Trophoblast cell (in vitro differentiated cells and primary cell): ENCODE measurements around the gene SPINK9.
A peak's percentile ranks its signal among the peaks of the same experiment; 100 is the strongest.

Experiments used
- DNase-seq, 2 donors: peaks; one replicate each; pipeline ENCODE4 v3.0.0-alpha.2; 2016
- H2AFZ ChIP-seq: 2 replicates; pipeline ENCODE4 v1.6.1; 2013; ENCODE audit warnings: low read length, moderate library complexity, mild to moderate bottlenecking; ENCODE audit not compliant: insufficient read depth, poor library complexity
- H2AK5ac ChIP-seq: 2 replicates; pipeline ENCODE4 v1.6.1; 2013; ENCODE audit warnings: mild to moderate bottlenecking, low read length
- H2BK120ac ChIP-seq: 2 replicates; pipeline ENCODE4 v1.6.1; 2013; ENCODE audit warnings: low read length, mild to moderate bottlenecking, moderate library complexity; ENCODE audit not compliant: insufficient read depth, poor library complexity
- H2BK12ac ChIP-seq: 2 replicates; pipeline ENCODE4 v1.6.1; 2013; ENCODE audit warnings: mild to moderate bottlenecking, low read length, moderate library complexity
- H2BK5ac ChIP-seq: 2 replicates; pipeline ENCODE4 v1.6.1; 2013; ENCODE audit warnings: low read length, low read depth, moderate library complexity, mild to moderate bottlenecking; ENCODE audit not compliant: poor library complexity
- H3K14ac ChIP-seq: 2 replicates; pipeline ENCODE4 v1.6.1; 2013; ENCODE audit warnings: mild to moderate bottlenecking, low read length
- H3K18ac ChIP-seq: 2 replicates; pipeline ENCODE4 v1.6.1; 2013; ENCODE audit warnings: mild to moderate bottlenecking, low read length
- H3K23ac ChIP-seq: 2 replicates; pipeline ENCODE4 v1.6.1; 2013; ENCODE audit warnings: low read length
- H3K27ac ChIP-seq: 2 replicates; pipeline ENCODE4 v1.5.1; 2013; ENCODE audit warnings: low read depth, mild to moderate bottlenecking, inconsistent platforms, low read length, moderate library complexity
- H3K27me3 ChIP-seq: 2 replicates; pipeline ENCODE4 v1.6.1; 2013; ENCODE audit warnings: inconsistent platforms, mild to moderate bottlenecking, low read length, moderate library complexity; ENCODE audit not compliant: insufficient read depth
- H3K36me3 ChIP-seq, 2 experiments: 1 replicate in 1 of 2; 2 replicates in 1 of 2; pipeline ENCODE4 v1.6.1; 2013; ENCODE audit warnings: low read length in 2 of 2, mild to moderate bottlenecking in 2 of 2, moderate library complexity in 1 of 2; ENCODE audit not compliant: insufficient read depth in 2 of 2, control insufficient read depth in 1 of 2
- H3K4ac ChIP-seq: 2 replicates; pipeline ENCODE4 v1.6.1; 2013; ENCODE audit warnings: low read depth, mild to moderate bottlenecking, low read length, moderate library complexity
- H3K4me1 ChIP-seq, 2 experiments: 1 replicate in 1 of 2; 2 replicates in 1 of 2; pipeline ENCODE4 v1.6.1; 2013; ENCODE audit warnings: low read length in 2 of 2, mild to moderate bottlenecking in 2 of 2, moderate library complexity in 1 of 2; ENCODE audit not compliant: insufficient read depth in 2 of 2, control insufficient read depth in 1 of 2
- H3K4me2 ChIP-seq: 2 replicates; pipeline ENCODE4 v1.6.1; 2013; ENCODE audit warnings: inconsistent platforms, mild to moderate bottlenecking, low read length, moderate library complexity
- H3K4me3 ChIP-seq: 2 replicates; pipeline ENCODE4 v1.5.1; 2013; ENCODE audit warnings: mild to moderate bottlenecking, low read depth, low read length, inconsistent platforms
- H3K79me1 ChIP-seq: one replicate; pipeline ENCODE4 v1.6.1; 2013; ENCODE audit warnings: low read length
- H3K79me2 ChIP-seq: 2 replicates; pipeline ENCODE4 v1.6.1; 2013; ENCODE audit warnings: low read length, mild to moderate bottlenecking; ENCODE audit not compliant: control insufficient read depth, insufficient read depth, poor library complexity
- H3K9ac ChIP-seq: 2 replicates; pipeline ENCODE4 v1.6.1; 2013; ENCODE audit warnings: mild to moderate bottlenecking, low read length
- H3K9me3 ChIP-seq: 2 replicates; pipeline ENCODE4 v1.6.1; 2013; ENCODE audit warnings: low read depth, mild to moderate bottlenecking, control low read depth, inconsistent platforms, low read length; ENCODE audit not compliant: insufficient read depth
- H4K12ac ChIP-seq: 2 replicates; pipeline ENCODE4 v1.6.1; 2013; ENCODE audit warnings: low read depth, mild to moderate bottlenecking, low read length, moderate library complexity
- H4K8ac ChIP-seq: 2 replicates; pipeline ENCODE4 v1.6.1; 2013; ENCODE audit warnings: low read depth, mild to moderate bottlenecking, low read length, moderate library complexity
- H4K91ac ChIP-seq: one replicate; pipeline ENCODE4 v1.6.1; 2013; ENCODE audit warnings: low read depth, mild to moderate bottlenecking, low read length, moderate library complexity
- WGBS: extraction: QIAGEN DNeasy Blood & Tissue Kit; methylation state at CpG from one replicate; pipeline ENCODE4 v1.1.7; 2013; ENCODE audit warnings: missing lambda C conversion rate; ENCODE audit not compliant: insufficient read length, insufficient coverage; ENCODE audit errors: extremely low coverage; 5-methylcytosine and 5-hydroxymethylcytosine counted together

Gene SPINK9

DNA sequence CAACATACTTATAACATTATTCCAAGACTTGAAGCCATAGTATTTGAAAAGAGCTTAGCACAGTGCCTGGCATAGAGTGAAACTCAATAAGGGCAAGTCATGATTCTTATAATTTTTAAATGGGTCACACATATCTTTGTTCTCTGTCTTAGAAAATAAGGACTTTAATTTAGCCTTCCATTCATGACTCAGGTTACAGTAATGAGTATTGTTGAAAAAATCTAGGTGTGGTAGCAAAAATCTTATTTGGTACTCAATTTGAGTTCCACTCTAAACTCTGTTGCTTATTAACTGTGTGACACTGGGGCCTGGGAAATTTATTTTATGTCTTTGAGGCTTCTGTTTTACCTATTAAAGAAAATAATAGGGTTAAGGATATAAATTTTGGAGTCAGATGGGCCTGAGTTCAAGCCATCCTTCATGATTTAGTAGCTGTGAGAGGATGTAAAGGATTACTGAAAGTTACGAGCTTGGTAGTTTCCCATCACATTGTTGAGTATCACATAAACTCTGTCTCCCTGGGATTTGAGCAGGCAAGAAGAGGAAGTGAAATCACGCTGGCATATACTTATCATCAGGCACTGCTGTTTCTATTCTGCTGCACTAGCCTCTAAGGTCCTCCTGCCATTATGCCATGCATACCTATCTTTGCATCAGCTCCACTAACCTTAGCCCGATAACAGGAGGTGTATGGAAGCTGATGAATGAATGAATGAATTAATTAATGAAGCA, 1.5 kb downstream of the SPINK9 start:
- Histone ChIP-seq H3K4ac (no peak overlapping the region), H3K79me2 (no peaks in the 10 kb centered on the region), H4K8ac (no peak overlapping the region), H3K4me1 (no peaks in the 10 kb centered on the region), H2AFZ (no peak overlapping the region), H2AK5ac (no peak overlapping the region), H2BK12ac (no peak overlapping the region), H3K9me3 (no peaks in the 10 kb centered on the region), H3K27ac (no peak overlapping the region), H2BK5ac (no peak overlapping the region), H3K4me3 (no peak overlapping the region), H3K36me3 (no peaks in the 10 kb centered on the region), H3K4me2 (no peak overlapping the region), H2BK120ac (no peak overlapping the region), H3K18ac (no peak overlapping the region), H3K79me1 (no peaks in the 10 kb centered on the region), H3K9ac (no peak overlapping the region), H3K14ac (no peak overlapping the region), H4K91ac (no peak overlapping the region), H3K27me3 (no peaks in the 10 kb centered on the region), H3K23ac (no peak overlapping the region), H4K12ac (no peak overlapping the region)
- WGBS, result no CpG with 5 or more reads among the region's 3 CpGs
- no peak for DNase-seq

- H3K23ac ChIP-seq, result no peak overlapping the region
- no peak overlapping the region for H3K14ac ChIP-seq
Observed at GRCh38 chr5:148342371-148343045, 7.1 kb downstream of the SPINK9 start.

DNA sequence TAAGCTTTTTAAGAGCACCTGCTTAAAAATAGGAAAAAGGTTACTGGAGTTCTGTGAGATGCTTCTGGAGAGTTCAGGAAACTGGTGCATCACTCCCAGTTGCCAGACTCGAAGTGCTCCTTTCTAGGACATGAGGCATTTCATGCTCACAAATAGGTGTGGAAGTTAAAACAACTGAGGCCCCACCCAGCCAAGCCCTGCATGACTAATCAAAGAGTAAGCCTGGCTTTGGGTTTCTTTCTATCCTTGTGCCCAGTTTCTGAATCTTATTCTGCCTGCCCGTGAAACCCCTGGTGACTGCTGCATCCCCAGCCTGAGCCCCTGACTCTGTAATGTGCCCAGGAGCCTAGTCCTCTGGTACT, 7.7 kb downstream of the SPINK9 start:
- Histone ChIP-seq H2AFZ (no peak overlapping the region), H3K9ac (no peak overlapping the region), H3K4me3 (no peak overlapping the region), H3K79me1 (no peaks in the 10 kb centered on the region), H3K36me3 (no peaks in the 10 kb centered on the region), H3K4me2 (no peak overlapping the region), H4K8ac (no peak overlapping the region), H2AK5ac (no peak overlapping the region), H2BK12ac (no peak overlapping the region), H3K4ac (no peak overlapping the region), H3K14ac (no peak overlapping the region), H4K12ac (no peak overlapping the region), H3K27me3 (no peaks in the 10 kb centered on the region), H3K79me2 (no peaks in the 10 kb centered on the region), H3K23ac (no peak overlapping the region), H3K9me3 (no peaks in the 10 kb centered on the region), H3K18ac (no peak overlapping the region), H2BK5ac (no peak overlapping the region), H2BK120ac (no peak overlapping the region), H3K4me1 (no peaks in the 10 kb centered on the region), H4K91ac (no peak overlapping the region), H3K27ac (no peak overlapping the region)
- WGBS, result no CpG with 5 or more reads among the region's 2 CpGs
- peak in 1 of 2 donors; percentile 4 for DNase-seq

More at GRCh38 chr5:148342371-148343045, 7.1 kb downstream of the SPINK9 start:
- no peaks in the 10 kb centered on the region for H3K79me1 ChIP-seq
- no peak overlapping the region for H3K9ac ChIP-seq
- no peaks in the 10 kb centered on the region for H3K79me2 ChIP-seq
- no peaks in the 10 kb centered on the region for H3K36me3 ChIP-seq
- no peak overlapping the region for H2AK5ac ChIP-seq
- no peak for DNase-seq
- H3K27me3 ChIP-seq, result no peaks in the 10 kb centered on the region
- H4K91ac ChIP-seq, result no peak overlapping the region
- no peak overlapping the region for H3K27ac ChIP-seq
- no peak overlapping the region for H3K18ac ChIP-seq
- H2BK12ac ChIP-seq, result no peak overlapping the region
- H3K4me3 ChIP-seq, result no peak overlapping the region
- no peak overlapping the region for H4K8ac ChIP-seq
- no peak overlapping the region for H3K4ac ChIP-seq
- H2AFZ ChIP-seq, result no peak overlapping the region
- WGBS, result no CpG with 5 or more reads among the region's 2 CpGs
- no peaks in the 10 kb centered on the region for H3K9me3 ChIP-seq
- H2BK5ac ChIP-seq, result no peak overlapping the region
- no peaks in the 10 kb centered on the region for H3K4me1 ChIP-seq
- H2BK120ac ChIP-seq, result no peak overlapping the region
- no peak overlapping the region for H3K4me2 ChIP-seq
- H4K12ac ChIP-seq, result no peak overlapping the region

DNA sequence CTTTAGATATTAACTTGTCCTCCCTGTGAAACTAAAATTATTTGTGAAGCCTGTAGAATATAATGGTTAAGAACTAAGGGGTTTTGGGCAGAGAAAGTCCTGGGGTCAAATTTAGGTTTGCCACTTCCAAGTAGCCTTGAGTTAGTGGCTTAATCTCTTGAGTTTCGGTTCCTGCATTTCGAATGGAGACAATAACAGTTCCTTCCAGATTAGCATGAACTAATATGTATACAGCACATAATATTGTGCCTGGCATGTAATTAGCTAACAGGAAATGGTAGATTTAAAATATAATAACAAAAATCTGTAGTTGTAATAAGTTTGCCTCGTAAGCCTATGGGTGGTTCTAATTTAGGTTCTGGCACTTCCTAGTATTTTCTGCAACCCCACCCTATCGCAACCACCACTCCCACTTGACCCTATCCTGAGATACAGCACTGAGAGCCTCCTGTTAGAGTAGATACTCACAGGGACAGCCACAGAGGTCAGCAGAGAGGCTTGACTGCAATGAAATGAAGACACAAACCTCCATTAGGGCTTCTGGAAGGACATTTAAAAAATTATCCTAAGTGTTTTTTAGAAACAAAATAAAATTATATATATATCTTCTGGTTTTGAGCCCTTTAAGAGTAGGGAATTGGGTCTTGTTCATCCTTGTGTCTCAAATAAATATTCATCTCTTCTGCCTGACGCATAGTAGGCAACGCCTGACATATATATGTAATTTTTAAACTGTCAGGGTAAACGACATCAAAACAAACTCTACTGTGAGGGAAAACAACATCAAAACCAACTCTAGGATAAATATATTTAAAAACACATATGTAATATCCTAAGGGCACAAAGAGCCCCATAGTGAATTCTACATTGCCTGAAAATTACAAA, 8.5 kb downstream of the SPINK9 start:
- H4K8ac ChIP-seq, result no peak overlapping the region
- no peak overlapping the region for H2BK120ac ChIP-seq
- no peak overlapping the region for H2AFZ ChIP-seq
- no peak overlapping the region for H3K14ac ChIP-seq
- H2BK5ac ChIP-seq, result no peak overlapping the region
- H3K9me3 ChIP-seq, result no peaks in the 10 kb centered on the region
- no peaks in the 10 kb centered on the region for H3K36me3 ChIP-seq
- no peak for DNase-seq
- no peak overlapping the region for H3K4me3 ChIP-seq
- no peak overlapping the region for H3K9ac ChIP-seq
- H3K79me1 ChIP-seq, result no peaks in the 10 kb centered on the region
- H3K4ac ChIP-seq, result no peak overlapping the region
- no CpG with 5 or more reads among the region's 7 CpGs for WGBS
- no peak overlapping the region for H2AK5ac ChIP-seq
- no peak overlapping the region for H3K27ac ChIP-seq
- H4K91ac ChIP-seq, result no peak overlapping the region
- H2BK12ac ChIP-seq, result no peak overlapping the region
- H3K4me1 ChIP-seq, result no peaks in the 10 kb centered on the region
- H3K27me3 ChIP-seq, result no peaks in the 10 kb centered on the region
- H3K79me2 ChIP-seq, result no peaks in the 10 kb centered on the region
- H3K23ac ChIP-seq, result no peak overlapping the region
- no peak overlapping the region for H3K4me2 ChIP-seq
- no peak overlapping the region for H3K18ac ChIP-seq
- H4K12ac ChIP-seq, result no peak overlapping the region
